OCI-LY1 (cell line): ENCODE measurements around the gene UPP2.

ENCODE experiments used
- H2AFZ ChIP-seq: fragments of 200-600 bp; sonication (generic), shearing (Covaris generic); 2 replicates; pipeline ENCODE4 v1.6.0; 2014; ENCODE audit warnings: antibody characterized with exemption, mild to moderate bottlenecking, low read length
- H3F3A ChIP-seq: fragments of 200-600 bp; sonication (generic), shearing (Covaris generic); 2 replicates; pipeline ENCODE4 v1.6.0; 2014; ENCODE audit warnings: mild to moderate bottlenecking, antibody characterized with exemption, low read length, moderate library complexity; ENCODE audit not compliant: insufficient read depth
- H3K27ac ChIP-seq: fragments of 200-600 bp; sonication (generic); 2 replicates; pipeline ENCODE4 v1.5.1; 2014; ENCODE audit warnings: low read length, mixed run types, mild to moderate bottlenecking, low read depth; ENCODE audit not compliant: poor library complexity, severe bottlenecking
- H3K27me3 ChIP-seq: fragments of 200-600 bp; sonication (generic); 2 replicates; pipeline ENCODE4 v1.6.0; 2014; ENCODE audit warnings: antibody characterized with exemption, mild to moderate bottlenecking, low read length, moderate library complexity; ENCODE audit not compliant: insufficient read depth
- H3K36me3 ChIP-seq: fragments of 200-600 bp; sonication (generic); 2 replicates; pipeline ENCODE4 v1.6.1; 2014; ENCODE audit warnings: mild to moderate bottlenecking, antibody characterized with exemption, low read length, moderate library complexity, mixed read lengths; ENCODE audit not compliant: insufficient read depth
- H3K4me1 ChIP-seq: fragments of 200-600 bp; sonication (generic); 2 replicates; pipeline ENCODE4 v1.5.1; 2014; ENCODE audit warnings: mild to moderate bottlenecking, low read length, moderate library complexity; ENCODE audit not compliant: insufficient read depth, severe bottlenecking
- H3K4me2 ChIP-seq: fragments of 200-600 bp; sonication (generic), shearing (Covaris generic); 2 replicates; pipeline ENCODE4 v1.6.1; 2014; ENCODE audit warnings: low read length
- H3K4me3 ChIP-seq: fragments of 200-600 bp; sonication (generic); 2 replicates; pipeline ENCODE4 v1.5.1; 2014; ENCODE audit warnings: low read length, low read depth, mild to moderate bottlenecking, mixed read lengths; ENCODE audit not compliant: poor library complexity, severe bottlenecking
- H3K79me2 ChIP-seq: fragments of 200-600 bp; shearing (Covaris generic); 2 replicates; pipeline ENCODE4 v1.6.1; 2016; ENCODE audit warnings: mixed run types, low read length, mixed read lengths; ENCODE audit not compliant: insufficient read depth
- H3K9ac ChIP-seq: fragments of 200-600 bp; sonication (generic), shearing (Covaris generic); 2 replicates; pipeline ENCODE4 v1.6.1; 2014; ENCODE audit warnings: mild to moderate bottlenecking, low read length, mixed read lengths
- H3K9me2 ChIP-seq: fragments of 200-600 bp; sonication (generic), shearing (Covaris generic); 2 replicates; pipeline ENCODE4 v1.6.1; 2014; ENCODE audit warnings: low read depth, mild to moderate bottlenecking, low read length, mixed read lengths
- H3K9me3 ChIP-seq: fragments of 200-600 bp; shearing (Covaris generic); 2 replicates; pipeline ENCODE4 v1.6.1; 2014; ENCODE audit warnings: low read length, mixed read lengths
- H4K20me1 ChIP-seq: fragments of 200-600 bp; sonication (generic), shearing (Covaris generic); 2 replicates; pipeline ENCODE4 v1.6.0; 2016; ENCODE audit warnings: mild to moderate bottlenecking, low read length; ENCODE audit not compliant: insufficient read depth
- CTCF ChIP-seq: fragments of 200-600 bp; sonication (generic), shearing (Covaris generic); IDR thresholded peaks from 2 replicates; pipeline ENCODE4 v1.5.1; 2017; ENCODE audit warnings: mild to moderate bottlenecking, antibody characterized with exemption, low read length, moderate library complexity, mixed read lengths
- EZH2 ChIP-seq: fragments of 200-600 bp; sonication (generic), shearing (Covaris generic); IDR thresholded peaks from 2 replicates; pipeline ENCODE4 v1.8.0; 2017; ENCODE audit warnings: borderline replicate concordance, mixed run types, mild to moderate bottlenecking, antibody characterized with exemption, low read length, moderate library complexity, mixed read lengths

The UPP2 gene

GRCh38 chr2:158140201-158140600 is 38.5 kb downstream of the UPP2 start:
- Histone ChIP-seq H2AFZ (no peak overlapping the region), H3K4me3 (no peak overlapping the region), H4K20me1 (no peaks in the 10 kb centered on the region), H3K79me2 (no peaks in the 10 kb centered on the region), H3K9ac (no peak overlapping the region), H3K9me3 (no peaks in the 10 kb centered on the region), H3K4me1 (no peaks in the 10 kb centered on the region), H3K27ac (no peak overlapping the region), H3K4me2 (no peak overlapping the region), H3K36me3 (no peaks in the 10 kb centered on the region), H3K9me2 (no peaks in the 10 kb centered on the region), H3K27me3 (no peaks in the 10 kb centered on the region), H3F3A (no peaks in the 10 kb centered on the region)
- no peak for TF ChIP-seq CTCF
- TF ChIP-seq EZH2: no peak

- Histone ChIP-seq H3K79me2 (no peaks in the 10 kb centered on the region), H4K20me1 (no peaks in the 10 kb centered on the region), H3K27ac (no peak overlapping the region), H3K4me1 (no peaks in the 10 kb centered on the region), H3K4me3 (no peak overlapping the region), H3K9me2 (no peaks in the 10 kb centered on the region), H3K9ac (no peak overlapping the region), H3K36me3 (no peaks in the 10 kb centered on the region), H3K4me2 (no peak overlapping the region), H3F3A (no peaks in the 10 kb centered on the region), H3K27me3 (no peaks in the 10 kb centered on the region), H2AFZ (no peak overlapping the region), H3K9me3 (no peaks in the 10 kb centered on the region)
- TF ChIP-seq CTCF: no peak
- no peak for TF ChIP-seq EZH2
Observed at GRCh38 chr2:158142165-158142564, 40.5 kb downstream of the UPP2 start.

GRCh38 chr2:158142568-158143332 is 41.1 kb downstream of the UPP2 start:
- H3K9me3 ChIP-seq: no peaks in the 10 kb centered on the region
- no peaks in the 10 kb centered on the region for H3K9me2 ChIP-seq
- no peak for TF ChIP-seq CTCF
- TF ChIP-seq EZH2: no peak
- no peaks in the 10 kb centered on the region for H3K27me3 ChIP-seq
- H3F3A ChIP-seq: no peaks in the 10 kb centered on the region
- H3K4me1 ChIP-seq: no peaks in the 10 kb centered on the region
- no peak overlapping the region for H3K4me3 ChIP-seq
- no peak overlapping the region for H3K9ac ChIP-seq
- no peaks in the 10 kb centered on the region for H3K79me2 ChIP-seq
- no peak overlapping the region for H3K27ac ChIP-seq
- no peaks in the 10 kb centered on the region for H3K36me3 ChIP-seq
- H4K20me1 ChIP-seq: no peaks in the 10 kb centered on the region
- H2AFZ ChIP-seq: no peak overlapping the region
- no peak overlapping the region for H3K4me2 ChIP-seq
